Neural progenitor cell (in vitro differentiated cells): Measurements from ENCODE around the gene IL2RA.

ENCODE experiments used
- EZH2 ChIP-seq: fragments of 200-600 bp; sonication (generic); IDR thresholded peaks from 2 replicates; pipeline ENCODE4 v1.6.1; 2017; ENCODE audit warnings: antibody characterized with exemption, mild to moderate bottlenecking, moderate library complexity
- EZH2phosphoT487 ChIP-seq: fragments of 200-600 bp; sonication (generic); IDR thresholded peaks from 2 replicates; pipeline ENCODE4 v1.6.1; 2017; ENCODE audit warnings: antibody characterized with exemption
- TF ChIP-seq, protein P1 (sequence below): fragments of 200-600 bp; sonication (generic); IDR thresholded peaks from 2 replicates; pipeline ENCODE4 v1.5.1; 2017; ENCODE audit warnings: antibody characterized with exemption, mild to moderate bottlenecking

DNA sequence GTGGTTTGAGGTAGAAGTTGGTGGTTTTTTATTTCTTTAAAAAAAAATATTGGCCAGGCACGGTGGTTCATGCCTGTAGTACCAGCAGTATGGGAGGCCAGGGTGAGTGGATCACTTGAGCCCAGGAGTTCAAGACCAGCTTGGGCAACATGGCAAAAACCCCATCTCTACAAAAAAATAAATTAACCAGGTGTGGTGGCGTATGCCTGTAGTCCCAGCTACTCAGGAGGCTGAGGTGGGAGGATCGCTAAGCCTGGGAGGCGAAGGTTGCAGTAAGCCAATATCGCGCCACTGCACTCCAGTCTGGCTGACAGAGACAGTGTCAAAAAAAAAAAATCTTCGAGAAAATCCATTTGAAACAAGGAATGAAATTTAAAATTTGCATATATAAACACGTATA lies 1.1 kb downstream of the IL2RA start:
- TF ChIP-seq EZH2 = no peak
- TF ChIP-seq, protein P1, sequence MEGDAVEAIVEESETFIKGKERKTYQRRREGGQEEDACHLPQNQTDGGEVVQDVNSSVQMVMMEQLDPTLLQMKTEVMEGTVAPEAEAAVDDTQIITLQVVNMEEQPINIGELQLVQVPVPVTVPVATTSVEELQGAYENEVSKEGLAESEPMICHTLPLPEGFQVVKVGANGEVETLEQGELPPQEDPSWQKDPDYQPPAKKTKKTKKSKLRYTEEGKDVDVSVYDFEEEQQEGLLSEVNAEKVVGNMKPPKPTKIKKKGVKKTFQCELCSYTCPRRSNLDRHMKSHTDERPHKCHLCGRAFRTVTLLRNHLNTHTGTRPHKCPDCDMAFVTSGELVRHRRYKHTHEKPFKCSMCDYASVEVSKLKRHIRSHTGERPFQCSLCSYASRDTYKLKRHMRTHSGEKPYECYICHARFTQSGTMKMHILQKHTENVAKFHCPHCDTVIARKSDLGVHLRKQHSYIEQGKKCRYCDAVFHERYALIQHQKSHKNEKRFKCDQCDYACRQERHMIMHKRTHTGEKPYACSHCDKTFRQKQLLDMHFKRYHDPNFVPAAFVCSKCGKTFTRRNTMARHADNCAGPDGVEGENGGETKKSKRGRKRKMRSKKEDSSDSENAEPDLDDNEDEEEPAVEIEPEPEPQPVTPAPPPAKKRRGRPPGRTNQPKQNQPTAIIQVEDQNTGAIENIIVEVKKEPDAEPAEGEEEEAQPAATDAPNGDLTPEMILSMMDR = no peak
- no peak for TF ChIP-seq EZH2phosphoT487
